Stimulated activated CD4-positive, alpha-beta T cell treated with anti-CD3 and anti-CD28 coated beads, Interleukin-1b, Interleukin-23, amount 100 ng/mL, for 1 hour (primary cell): ENCODE measurements around the gene TP53I11.

Experiments
- DNase-seq, 2 donors: peaks; one replicate each; pipeline ENCODE4 v3.0.0-alpha.2; 2020; ENCODE audit warnings: low read depth in 2 of 2

TP53I11 gene

DNA sequence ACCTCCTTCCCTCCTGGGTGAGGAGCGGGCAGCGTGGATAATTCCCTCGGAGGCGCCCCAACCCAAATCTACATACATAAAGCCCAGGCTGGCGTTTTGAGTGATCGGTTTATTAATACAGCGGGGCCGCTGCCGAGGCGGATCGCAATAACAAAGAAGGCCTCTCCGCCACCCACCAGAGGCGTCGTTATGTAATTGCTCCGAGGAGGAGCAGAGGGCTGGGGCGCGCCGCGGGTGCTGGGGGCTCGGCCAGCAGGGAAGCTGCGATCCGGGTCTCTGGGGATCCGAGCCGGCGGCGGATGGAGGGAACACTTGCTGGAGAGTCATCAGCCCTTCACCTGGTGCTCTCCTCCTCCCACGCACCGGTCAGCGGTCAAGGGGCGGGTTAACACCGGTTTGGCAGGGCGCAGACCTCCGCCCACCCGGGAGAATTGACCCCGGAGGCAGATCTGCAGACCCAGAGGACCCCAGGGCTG is 6.4 kb upstream of the TP53I11 start:
- no peak for DNase-seq

DNA sequence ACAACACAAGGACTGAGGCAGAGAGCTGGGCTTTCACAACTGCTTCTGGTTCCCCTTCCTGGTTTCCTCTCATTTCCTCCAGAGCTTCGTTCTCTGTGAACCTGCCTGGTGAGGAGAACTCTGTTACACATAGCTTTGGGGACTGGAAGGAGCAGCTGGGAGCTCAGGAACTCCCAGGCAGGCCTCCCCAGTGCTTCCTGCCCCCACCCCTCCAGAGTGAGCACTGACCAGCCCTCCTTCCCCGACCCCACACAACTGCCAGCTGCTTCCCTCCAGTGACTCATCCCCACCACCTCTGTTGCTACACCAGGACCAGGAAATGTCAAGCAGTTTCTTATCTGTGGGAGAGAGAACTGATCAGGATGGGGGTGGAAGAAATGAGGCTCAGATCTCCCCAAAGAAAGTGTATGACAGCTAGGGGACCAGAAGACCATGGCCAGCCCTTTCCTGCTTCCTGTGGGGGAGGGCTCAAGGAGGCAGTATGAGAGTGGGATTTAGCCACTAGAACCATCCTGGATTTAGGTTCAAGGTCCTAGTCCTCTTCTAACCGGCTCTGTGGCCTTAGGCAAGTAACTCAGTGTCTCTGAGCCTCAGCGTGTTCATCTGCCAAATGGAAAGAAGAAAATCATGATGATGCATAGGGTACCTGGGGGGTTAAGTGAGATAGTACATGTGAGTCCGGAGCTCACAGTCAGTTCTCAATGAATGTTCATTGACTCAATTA is 4.5 kb upstream of the TP53I11 start:
- DNase-seq, result no peak

DNA sequence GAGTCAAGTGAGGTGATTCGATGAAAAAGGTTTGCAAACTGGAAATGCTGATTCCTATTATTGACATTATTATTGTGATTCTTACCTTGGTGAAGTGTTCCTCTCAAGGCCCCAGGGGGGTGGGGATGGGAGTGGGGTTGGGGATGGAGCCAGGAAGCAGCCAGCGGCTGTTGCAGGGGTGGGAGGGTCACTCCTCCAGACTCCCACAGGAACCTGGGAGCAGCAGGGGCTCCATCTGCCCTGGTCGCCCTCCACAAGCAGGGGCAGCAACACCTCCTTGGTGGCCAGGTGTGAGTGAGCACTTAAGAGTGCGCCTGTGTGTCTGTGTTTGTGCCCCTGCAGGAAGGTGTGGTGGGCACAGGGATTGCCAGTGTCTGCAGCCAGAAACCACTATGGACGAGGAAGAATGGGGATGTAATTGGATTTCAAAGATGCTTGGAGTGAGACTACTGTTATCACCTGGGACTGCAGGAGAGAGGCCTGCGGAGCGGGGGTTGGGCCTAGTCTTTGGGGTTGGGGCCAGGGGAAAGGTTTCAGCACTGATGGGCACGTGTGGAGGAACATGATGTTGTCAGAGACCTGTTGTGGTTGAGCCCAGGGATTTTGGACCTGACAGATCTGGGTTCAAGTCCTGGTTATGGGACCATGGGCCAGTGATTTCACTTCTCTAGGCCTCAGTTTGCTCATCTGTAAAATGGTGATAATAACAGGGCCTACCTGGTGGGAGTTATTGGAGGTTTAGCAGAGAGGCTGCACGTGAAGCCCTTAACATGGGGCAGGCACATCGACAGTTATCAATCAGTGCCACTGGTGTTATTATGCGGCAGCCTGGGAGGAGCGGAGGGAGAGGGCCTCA is 3.6 kb upstream of the TP53I11 start:
- no peak for DNase-seq

DNA sequence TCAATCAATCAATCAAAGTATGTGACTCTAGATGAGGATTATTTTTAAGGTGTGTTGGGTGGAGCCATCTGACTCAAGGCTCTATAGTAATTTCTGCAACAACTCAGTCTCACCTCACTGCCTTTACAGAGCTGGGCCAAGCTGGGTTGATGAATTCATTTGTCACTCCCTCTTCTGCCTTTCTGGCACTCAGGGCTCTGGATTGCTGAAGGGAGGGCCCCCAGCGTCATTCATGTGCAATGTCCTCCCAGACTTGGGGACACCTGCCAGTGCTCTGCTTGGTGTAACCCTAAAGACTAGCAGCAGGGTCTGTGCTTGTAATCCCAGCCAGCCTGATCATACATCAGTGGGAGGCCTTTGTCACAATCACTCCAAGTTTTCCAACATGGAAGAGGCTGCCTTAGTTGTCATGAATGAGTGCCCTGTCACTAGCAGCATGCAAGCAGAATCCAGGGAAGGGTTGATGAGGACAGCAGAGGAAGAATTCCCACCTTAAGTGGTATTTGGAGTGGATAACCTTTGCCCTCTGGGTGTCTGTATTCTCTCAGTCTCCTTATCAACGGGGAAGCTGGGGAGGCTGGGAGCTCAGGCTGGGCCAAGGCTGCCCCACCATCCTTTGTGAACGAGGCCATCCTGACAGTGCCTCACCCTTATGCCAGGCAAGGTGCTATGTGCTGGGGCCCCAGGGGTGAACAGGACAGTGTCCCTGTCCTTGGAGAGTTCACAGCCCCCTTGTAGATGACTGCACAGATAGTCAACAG is 2.0 kb upstream of the TP53I11 start:
- no peak for DNase-seq

DNA sequence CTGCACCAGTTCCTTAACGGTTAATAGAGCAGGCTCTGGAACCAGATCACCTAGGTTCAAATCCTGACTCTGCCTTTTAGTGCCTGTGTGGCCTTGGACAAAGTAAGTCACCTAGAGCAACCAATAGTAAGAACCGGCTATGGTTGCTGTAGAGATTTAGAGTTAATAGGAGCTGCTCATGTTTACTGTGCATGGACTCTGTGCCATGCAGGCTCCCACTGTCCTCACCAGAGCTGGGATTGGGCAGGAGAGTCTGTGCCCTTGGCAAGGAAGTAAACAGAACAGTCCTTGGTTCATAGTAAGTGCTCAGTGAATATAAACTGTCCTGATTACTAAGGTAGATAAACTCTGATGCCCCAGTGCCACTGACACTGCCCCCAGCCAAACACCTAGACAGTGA is 1.4 kb upstream of the TP53I11 start:
- no peak for DNase-seq

DNA sequence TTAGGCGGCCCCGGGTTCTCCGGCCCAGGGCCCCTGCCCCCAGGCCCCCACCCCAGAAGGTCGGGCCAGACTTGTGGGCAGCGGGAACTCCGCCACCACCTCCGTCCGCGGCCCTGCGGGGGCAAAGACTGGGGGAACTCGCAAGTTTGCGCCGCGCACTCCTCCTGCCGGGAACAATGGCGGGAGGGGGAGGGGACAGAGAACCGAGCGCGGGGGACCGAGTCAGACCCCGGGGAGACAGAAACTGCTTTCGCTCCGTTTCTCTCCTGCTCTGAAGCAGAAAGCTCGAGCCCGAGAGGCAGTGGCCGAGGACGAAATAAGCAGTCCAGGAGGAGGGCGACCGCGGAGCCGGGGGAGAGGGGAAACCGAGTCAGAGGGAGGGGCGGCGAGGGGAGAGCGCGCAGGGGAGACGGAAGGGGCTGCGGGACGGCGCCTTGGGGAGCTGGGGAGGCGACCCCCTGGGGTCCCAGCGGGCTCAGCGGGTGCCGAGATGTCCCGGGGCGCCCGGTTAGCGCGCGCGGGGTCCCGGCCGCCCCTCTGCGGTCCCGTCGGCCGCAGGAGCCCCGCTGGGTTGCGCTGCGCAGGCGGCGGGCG is 555 bp downstream of the TP53I11 start:
- DNase-seq, result peak in 1 of 2 donors; percentile 9

DNA sequence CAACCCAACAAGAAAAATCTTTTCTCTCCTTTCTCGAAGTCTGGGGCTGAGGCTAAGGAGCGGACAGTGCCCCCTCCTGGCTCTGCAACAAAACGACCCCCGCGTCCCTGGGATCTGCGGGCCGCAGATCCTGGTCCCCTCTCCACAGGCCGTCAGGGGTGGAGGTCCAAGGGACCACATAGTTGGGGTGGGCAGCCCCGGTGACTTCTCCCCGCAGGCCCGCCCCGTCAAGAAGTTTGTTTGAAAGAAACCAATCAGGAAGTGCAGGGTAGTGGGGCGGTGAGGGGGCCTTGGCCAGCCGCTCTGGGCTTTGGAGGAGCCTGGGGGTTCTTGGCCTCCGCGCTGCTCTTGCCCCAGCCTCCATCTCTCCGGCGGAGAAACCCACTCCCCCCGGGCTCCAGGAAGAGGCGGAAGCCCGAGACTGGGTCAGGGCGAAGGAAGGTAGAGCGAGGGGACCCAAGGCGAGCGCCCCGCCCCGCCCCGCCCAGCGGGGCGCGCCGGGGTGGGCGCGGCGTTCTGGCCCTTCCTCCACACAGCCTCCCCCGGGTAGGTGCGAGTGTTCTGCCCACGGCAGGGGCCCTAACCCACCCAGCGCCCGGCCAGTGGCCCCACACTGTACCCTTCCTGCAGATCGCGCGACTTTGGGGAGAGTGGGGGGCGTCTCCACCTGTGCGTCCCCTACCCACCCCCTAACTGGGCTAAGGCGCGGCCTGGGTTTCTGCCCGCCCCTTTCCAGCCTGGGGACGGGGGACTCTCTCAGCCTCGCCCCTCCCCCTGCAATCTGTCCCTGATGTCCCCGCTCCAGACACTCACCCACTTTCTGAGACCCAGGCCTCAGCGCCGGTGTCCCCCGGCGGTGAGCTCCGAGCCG is 1.3 kb downstream of the TP53I11 start:
- DNase-seq, result peak in 1 of 2 donors; percentile 2

DNA sequence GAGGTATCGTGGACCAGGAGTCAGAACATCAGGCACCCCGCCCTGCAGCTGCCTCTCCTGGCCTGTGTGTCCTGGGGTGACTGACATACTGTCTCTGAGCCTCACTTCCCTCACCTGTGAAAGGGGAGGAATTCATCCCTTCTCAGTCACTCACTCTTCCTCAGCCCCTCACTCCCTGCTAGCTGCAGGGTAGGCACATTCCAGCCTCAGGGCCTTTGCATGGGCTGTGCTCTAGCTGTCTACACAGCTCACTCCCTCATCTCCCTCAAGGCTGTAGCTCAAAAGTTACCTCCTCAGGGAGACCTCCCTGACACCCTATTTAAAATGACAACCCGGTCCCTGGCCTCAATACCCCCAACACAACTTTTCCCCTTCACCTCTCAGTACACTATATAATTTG is 2.5 kb downstream of the TP53I11 start:
- DNase-seq, result no peak

DNA sequence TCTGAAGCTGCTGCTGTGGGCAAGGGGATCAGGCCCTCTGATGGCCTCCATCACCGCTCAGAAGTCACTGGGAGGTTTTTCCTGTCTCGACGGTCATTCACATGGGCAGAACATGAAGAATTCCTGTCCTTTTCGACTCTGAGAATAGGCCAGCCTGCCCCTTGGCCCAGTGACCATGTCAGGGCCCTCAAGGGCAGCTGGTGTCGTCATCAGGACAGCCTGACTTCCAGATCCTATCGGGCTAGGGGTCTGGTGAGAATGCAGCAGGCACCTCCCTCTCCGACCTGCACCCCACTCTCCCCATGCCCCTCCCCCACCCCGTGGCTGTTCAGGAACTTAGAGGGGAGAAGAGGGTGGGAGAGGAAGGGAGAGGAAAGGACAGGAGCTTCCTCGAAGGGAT is 3.6 kb downstream of the TP53I11 start:
- DNase-seq, result no peak

DNA sequence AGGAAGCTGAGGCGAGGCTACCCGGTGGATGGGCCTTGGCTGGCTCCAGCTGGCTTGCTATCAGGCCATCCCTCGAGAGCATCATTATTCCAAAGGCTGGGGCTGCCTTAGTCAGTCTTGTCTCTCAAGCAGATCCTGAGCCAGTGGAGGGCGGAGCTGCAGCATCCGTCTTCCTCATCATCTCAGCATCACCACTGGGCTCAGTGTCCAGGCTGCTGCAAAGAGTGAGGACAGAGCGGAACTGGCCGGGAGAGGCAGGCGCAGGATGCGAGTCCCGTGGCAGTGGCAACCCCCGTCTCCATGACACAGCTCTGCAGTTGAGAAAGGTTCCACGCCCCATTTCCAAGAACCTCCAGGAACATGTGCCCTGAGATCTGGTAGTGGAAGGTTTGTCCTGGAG is 4.4 kb downstream of the TP53I11 start:
- no peak for DNase-seq

DNA sequence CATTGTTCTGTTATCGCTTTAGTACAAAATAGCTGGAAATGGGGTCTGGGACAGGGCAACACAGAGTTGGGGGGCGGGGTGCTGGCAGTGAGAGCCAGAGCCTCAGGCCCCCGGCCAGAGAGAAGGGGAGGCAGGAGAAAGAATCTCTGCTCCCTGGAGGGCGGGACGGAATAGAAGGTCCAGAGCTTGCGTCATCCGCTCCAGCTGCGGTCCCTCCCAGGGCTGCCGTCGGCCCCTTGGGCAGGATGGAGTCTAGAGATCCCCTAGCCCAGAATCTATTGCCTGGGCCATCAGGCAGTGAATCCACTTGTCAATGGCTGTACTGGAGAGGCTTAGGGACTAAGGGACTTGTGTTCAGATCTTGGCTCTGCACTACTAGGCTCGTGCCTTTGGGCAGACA is 5.0 kb downstream of the TP53I11 start:
- DNase-seq, result no peak

DNA sequence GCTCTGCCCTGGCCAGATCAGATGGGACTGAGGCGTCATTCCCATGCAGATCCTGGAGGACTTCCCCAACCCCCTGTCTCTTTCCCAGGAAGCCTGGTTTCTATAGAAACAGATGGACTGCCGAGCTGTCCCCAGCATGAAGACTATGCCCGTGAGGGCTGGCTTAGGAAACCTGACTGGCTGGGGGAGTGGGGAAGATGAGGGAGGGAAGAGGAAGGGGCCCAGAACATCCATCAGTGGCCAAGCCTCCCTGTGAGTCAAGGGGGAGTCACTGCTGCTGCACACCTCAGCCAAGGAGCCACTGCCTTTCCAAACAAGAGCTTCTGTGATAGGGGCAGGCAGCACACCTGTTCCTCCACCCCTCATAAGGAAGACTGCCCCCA is 5.8 kb downstream of the TP53I11 start:
- DNase-seq, result no peak

DNA sequence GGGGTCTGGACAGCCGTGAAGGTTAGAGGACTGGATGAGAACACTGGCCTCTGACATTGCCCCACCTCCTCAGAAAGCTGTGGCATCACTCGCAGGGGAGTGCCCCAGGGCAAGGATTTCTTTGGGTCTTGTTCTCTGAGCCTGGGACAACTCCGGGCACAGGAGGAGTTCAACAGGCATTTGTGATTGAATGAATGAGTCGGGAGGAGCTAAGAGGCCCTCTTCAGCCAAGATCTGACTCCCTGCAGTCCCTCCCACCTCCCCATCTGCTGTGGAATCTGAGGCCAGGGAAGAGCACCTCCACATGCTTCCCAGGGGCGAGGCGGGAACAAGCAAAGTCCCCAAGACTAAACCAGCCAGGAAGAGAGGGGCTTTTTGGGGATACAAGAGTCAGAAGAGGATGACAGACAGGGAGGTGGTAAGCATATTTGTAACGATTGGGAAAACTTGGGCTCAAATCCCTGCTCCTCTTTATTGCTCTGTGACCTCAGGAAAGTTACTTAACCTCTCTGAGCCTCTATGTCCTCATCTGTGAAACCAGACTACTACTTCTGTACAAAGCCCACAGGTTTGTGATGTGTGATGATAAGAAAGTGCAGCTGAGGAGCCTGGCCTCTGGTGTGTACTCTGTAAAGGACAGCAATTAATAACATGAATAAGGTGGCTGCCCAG is 6.4 kb downstream of the TP53I11 start:
- no peak for DNase-seq

DNA sequence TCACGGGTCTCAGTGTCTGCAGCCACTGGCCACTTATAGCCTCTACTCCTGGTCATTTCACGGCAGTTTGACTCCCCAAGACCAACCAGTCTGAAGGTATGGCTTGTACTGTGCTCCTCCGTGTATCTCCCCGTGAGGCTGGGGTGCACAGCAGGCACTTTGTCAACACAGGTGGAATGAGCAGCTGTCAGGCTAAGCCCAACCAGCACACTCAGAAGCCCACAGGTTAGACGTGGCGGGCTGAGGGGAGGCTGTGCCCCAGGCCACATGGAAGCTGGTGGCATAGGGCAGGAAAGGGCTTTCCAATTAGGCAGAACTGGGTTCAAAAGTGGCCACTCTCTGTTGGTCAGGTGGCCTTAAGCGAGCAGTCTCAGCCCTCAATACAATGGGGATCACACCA is 7.0 kb downstream of the TP53I11 start:
- no peak for DNase-seq

DNA sequence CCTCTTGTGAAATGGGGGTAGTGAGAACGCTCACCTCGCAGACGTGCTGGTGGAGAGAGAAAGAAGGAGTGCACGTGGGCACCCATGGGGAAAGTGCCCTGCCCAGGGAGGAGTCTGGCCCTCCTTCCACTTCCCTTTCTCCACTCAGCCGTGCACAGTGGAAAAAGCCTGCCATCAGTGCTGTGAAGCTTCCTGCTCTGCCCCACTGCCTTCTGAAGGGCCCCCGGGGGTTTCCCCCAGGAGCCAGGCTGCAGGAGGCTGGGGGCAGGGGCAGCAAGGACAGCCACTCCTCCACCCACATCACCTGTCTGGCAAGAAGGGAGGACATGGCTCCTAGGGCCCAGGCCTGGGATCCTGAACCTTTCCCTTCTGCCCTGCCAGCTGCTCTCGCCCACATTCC is 7.6 kb downstream of the TP53I11 start:
- DNase-seq, result no peak

DNA sequence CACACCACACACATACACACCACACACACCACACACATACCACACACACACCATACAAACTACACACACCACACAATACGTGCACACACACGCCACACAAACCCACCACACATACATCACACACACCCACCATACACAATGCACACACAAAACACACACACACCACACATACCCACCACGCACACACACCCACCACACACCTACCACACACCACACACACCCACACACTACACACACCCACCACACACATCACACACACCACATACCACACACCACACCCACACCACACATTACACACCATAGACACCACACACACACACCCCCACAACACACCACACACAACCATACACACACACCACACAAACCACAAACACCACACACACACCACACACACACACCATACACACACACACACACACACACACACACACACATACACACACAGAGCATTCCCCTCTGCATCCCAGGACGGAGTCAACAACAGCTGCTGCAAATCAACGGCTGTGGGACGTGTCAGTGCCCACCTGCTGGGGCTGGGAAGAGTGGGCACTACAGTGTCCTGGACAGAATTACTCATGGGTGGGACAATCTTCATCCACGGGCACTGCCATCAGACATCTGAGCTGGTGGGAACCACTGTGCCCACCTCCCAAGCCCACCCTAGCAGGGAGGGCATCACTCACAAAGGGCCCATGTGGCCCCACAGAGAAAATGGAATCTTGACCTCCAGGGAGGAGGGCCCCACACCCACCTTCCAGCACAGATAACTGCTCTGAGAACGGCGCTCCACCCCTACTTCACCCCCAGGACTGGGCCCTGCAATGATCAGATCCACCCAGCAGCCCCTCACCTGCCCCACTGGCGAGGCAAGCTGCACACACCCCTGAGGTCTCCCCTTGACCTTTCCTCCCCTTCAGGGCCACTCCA is 8.4 kb downstream of the TP53I11 start:
- no peak for DNase-seq

DNA sequence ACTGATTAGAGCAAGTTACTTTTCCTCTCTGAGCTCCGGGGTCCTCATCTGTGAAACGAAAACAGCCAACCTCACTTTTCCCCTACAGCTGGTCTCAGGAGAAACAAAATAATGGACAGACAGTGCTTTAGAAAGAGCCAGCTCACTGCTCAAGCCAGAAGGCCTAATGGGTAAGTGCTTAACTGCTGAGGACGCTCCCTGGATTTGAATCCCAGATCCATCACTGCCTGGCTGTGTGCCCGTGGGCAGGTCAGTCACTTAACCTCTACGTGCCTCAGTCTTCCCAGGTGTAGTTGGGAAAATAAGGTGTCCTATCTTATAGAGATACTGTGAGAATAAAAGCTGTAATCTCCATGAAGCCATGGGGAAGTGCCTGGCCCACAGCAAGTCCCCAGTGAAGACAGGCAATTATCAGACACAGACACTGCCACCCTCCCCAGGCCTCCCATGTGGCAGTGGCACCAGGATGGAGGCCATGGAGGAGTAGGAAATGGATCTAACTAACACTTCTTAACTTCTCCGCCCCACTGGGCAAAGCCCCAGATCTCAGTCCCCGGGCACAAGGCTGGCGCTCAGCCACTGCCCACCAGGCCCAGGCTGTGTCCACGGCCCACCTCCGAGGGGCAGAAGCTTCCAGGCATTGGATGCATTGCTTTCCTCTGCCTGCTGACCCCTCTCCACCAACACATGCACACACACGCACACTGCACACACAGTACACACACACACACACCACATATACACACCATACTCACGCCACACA is 9.2 kb downstream of the TP53I11 start:
- no peak for DNase-seq

DNA sequence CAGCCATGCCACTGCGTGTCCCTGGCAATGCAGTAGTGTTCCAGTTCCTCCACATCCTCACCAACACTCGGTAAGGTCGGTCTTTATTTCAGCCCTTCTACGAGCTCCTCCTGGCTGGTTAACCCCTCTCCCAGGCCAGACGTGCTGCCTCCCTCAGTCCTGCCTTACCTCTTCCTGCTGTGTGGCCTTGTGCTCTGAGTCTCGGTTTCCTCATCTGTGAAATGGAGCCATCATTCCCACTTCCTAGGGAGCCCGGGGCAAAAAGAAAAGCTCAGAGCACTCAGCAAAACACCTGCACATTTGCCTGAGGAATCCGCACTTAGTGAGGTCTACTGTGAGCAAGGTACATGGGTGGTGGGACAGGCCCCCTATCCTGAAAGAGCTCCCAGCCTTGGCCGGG is 9.8 kb downstream of the TP53I11 start:
- no peak for DNase-seq

DNA sequence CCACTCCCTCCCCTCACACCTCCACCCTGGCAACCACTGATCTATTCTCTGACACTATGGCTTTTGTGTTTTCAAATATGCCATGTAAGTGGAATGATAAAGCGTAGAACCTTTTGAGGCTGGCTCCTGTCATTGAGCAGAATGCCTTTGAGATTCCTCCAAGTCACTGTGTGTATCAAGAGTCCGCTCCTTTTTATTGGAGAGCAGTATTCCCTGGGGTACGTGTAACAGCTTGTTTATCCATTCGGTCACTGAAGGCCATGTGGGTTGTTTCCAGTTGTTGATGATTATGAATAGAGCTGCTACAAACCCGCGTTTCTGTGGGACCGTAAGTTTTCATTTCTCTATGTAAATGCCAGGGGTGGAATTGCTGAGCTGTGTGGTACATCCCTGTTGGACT is 10.3 kb downstream of the TP53I11 start:
- DNase-seq, result no peak
